ENCODE data around the gene ZNF655.
A peak's percentile ranks its signal among the peaks of the same experiment; 100 is the strongest.
"Not testable (repeated sequence)": the region's sequence is repeated elsewhere in the genome, so short reads cannot be mapped to it uniquely, and the experiment has no call there.

Gene ZNF655

GRCh38 chr7:99560834-99561736 is 2.6 kb downstream of the ZNF655 start:
- no peak overlapping the region for H3K4me3 ChIP-seq (ENCODE audit: low read length)
- DNase-seq (ENCODE audit: low read depth): no peak
- TF ChIP-seq, protein P1, sequence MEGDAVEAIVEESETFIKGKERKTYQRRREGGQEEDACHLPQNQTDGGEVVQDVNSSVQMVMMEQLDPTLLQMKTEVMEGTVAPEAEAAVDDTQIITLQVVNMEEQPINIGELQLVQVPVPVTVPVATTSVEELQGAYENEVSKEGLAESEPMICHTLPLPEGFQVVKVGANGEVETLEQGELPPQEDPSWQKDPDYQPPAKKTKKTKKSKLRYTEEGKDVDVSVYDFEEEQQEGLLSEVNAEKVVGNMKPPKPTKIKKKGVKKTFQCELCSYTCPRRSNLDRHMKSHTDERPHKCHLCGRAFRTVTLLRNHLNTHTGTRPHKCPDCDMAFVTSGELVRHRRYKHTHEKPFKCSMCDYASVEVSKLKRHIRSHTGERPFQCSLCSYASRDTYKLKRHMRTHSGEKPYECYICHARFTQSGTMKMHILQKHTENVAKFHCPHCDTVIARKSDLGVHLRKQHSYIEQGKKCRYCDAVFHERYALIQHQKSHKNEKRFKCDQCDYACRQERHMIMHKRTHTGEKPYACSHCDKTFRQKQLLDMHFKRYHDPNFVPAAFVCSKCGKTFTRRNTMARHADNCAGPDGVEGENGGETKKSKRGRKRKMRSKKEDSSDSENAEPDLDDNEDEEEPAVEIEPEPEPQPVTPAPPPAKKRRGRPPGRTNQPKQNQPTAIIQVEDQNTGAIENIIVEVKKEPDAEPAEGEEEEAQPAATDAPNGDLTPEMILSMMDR (conservative IDR thresholded peaks at IDR 0.05; ENCODE audit: low read length): no peak

GRCh38 chr7:99561737-99562051 is 3.3 kb downstream of the ZNF655 start:
- no peak overlapping the region for H3K4me3 ChIP-seq (ENCODE audit: low read length)
- DNase-seq (ENCODE audit: low read depth): no peak
- TF ChIP-seq, protein P1 (conservative IDR thresholded peaks at IDR 0.05; ENCODE audit: low read length): no peak

DNA sequence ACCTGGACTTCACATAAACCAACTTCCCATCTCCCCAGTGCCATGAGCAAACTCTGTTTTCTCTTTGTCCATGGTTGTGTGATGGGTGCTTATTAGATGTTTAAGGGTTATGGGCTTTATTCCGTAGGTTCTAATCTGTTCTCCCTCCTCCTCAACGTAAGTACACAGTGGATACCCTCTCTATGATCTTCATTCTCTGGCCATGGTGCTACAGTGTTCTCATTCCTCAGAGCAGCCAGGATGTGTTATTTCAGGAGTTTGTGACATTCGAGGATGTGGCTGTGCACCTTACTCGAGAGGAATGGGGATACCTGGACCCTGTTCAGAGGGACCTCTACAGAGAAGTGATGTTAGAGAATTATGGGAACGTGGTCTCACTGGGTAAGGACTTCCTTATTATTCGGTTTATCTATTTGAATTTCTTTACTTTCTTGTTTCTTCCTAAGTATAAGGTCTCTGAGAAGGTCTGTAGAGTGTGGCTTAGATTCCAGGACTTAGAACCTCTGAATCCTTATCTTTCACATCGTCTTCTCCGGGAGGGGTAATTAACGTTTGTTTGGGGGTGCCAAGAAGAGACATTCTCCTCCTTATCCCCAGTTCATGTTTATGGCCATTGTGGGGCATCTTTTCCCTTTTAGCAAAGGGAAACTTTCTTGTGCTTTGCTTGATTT is 3.8 kb downstream of the ZNF655 start:
- TF ChIP-seq, protein P1 (conservative IDR thresholded peaks at IDR 0.05; ENCODE audit: low read length): no peak
- no peak for DNase-seq (ENCODE audit: low read depth)
- peak overlapping the region; percentile 25 for H3K4me3 ChIP-seq (ENCODE audit: low read length)

DNA sequence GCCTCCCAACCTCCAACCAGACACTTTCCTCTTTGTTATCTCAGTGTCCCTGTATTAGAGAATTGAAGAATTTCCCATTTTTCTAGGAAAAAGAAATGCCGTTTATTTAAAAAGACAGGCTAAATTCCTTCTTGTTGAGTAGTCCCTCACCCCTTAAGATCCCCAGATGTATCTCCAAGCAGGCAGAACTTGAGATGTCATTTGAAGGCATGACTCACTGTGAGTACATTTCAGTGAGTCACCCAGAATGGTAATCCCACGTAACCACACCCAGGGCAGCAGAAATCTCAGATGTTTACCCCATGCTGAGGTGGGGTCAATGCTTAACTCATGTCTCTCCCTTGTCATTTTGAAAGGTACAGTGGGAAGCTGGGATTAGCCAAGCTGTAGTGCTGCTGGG is 4.4 kb downstream of the ZNF655 start:
- TF ChIP-seq, protein P1 (conservative IDR thresholded peaks at IDR 0.05; ENCODE audit: low read length): no peak
- peak; percentile 99 for DNase-seq (ENCODE audit: low read depth)
- peak overlapping the region; percentile 25 for H3K4me3 ChIP-seq (ENCODE audit: low read length)

DNA sequence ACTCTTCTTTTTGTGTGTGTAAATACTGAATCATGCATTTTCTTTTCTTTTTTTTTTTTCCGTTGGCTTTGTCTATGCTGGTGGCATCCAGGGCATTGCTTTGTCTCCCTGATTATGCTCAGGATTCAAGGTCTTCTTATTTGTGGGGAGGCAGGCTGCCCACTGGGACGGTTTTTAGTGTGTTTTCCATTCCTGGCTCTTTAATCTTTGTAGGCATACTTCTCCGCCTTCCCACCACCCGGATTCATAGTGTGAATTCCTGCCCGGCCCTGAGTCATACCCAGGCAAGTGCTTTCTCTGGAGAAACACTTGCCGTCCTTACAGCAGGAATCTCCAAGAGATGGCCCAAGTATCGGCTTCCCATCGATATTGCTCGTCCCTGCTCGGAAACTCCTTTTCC is 5.2 kb downstream of the ZNF655 start:
- H3K4me3 ChIP-seq (ENCODE audit: low read length): no peak overlapping the region
- TF ChIP-seq, protein P1 (conservative IDR thresholded peaks at IDR 0.05; ENCODE audit: low read length): no peak
- peak; percentile 91 for DNase-seq (ENCODE audit: low read depth)

DNA sequence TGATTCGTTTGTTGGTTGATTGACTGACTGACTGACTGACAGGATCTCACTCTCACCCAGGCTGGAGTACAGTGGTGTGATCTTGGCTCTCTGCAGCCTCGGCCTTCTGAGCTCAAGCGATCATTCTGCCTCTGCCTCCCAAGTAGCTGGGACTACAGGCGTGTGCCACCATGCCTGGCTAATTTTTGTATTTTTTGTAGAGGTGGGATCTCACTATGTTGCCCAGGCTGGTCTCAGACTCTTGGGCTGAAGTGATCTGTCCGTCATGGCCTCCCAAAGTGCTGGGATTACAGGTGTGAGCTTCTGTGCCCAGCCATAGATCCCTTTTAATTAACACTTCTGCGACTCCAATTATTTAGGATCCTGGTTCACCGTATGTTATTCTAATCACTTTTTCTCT is 10.3 kb downstream of the ZNF655 start:
- H3K4me3 ChIP-seq (ENCODE audit: low read length); DNase-seq (ENCODE audit: low read depth): not testable (repeated sequence)

GRCh38 chr7:99571768-99572167 is 13.3 kb downstream of the ZNF655 start:
- H3K4me3 ChIP-seq (ENCODE audit: low read length): no peak overlapping the region
- DNase-seq (ENCODE audit: low read depth): no peak
- TF ChIP-seq, protein P1 (conservative IDR thresholded peaks at IDR 0.05; ENCODE audit: low read length): no peak

Data from AG10803 (cell line).